Measurements from ENCODE around the gene MTRFR. TPM values are rescaled to one million over a fixed set of nuclear protein-coding genes. Genes with fewer than 3 reads are reported as not detected.

MTRFR gene
- polyA plus RNA-seq, 1 donor (not counting 4 experiments of a cell fraction or from before 2014, with no cell fraction given): 8.5 TPM

DNA sequence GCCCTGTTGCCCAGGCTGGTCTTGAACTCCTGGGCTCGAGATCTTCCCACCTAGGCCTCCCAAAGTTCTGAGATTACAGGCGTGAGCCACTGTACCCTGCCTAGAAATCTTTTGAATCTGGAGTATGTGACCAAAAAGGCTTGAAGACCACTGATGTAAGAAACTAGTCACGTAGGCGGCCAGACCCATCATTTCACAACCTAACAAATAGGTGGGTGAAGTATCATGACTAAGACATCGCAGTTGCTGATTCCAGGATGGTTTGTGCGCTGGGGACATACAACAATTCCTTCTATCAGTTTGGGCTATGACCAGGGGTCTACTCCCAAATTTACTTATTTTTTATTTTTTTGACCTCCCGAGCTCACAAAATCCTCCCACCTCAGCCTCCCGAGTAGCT, 50.2 kb downstream of the MTRFR start:
- TF ChIP-seq, protein P1, sequence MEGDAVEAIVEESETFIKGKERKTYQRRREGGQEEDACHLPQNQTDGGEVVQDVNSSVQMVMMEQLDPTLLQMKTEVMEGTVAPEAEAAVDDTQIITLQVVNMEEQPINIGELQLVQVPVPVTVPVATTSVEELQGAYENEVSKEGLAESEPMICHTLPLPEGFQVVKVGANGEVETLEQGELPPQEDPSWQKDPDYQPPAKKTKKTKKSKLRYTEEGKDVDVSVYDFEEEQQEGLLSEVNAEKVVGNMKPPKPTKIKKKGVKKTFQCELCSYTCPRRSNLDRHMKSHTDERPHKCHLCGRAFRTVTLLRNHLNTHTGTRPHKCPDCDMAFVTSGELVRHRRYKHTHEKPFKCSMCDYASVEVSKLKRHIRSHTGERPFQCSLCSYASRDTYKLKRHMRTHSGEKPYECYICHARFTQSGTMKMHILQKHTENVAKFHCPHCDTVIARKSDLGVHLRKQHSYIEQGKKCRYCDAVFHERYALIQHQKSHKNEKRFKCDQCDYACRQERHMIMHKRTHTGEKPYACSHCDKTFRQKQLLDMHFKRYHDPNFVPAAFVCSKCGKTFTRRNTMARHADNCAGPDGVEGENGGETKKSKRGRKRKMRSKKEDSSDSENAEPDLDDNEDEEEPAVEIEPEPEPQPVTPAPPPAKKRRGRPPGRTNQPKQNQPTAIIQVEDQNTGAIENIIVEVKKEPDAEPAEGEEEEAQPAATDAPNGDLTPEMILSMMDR (optimal IDR thresholded peaks at IDR 0.05 in 1 of 3, IDR thresholded peaks at IDR 0.05 in 1 of 3, conservative IDR thresholded peaks at IDR 0.05 in 1 of 3; ENCODE audit: extremely low read depth in 1 of 3, insufficient read depth in 2 of 3, low read length in 3 of 3): no peak
- TF ChIP-seq EZH2 (IDR thresholded peaks at IDR 0.05; ENCODE audit: low read length): no peak
- Histone ChIP-seq H3K27ac (ENCODE audit: control insufficient read depth, insufficient read depth, low read length) (no peak overlapping the region), H3K9ac (ENCODE audit: control insufficient read depth, extremely low read depth, insufficient read depth, low read length) (no peak overlapping the region), H3K36me3 (ENCODE audit: control insufficient read depth in 2 of 2, extremely low read depth in 1 of 2, insufficient read depth in 2 of 2, low read length in 2 of 2) (no peaks in the 10 kb centered on the region), H3K9me3 (ENCODE audit: control insufficient read depth, low read depth, low read length) (no peaks in the 10 kb centered on the region), H2AFZ (ENCODE audit: control insufficient read depth, low read length) (no peak overlapping the region), H3K9me1 (ENCODE audit: control insufficient read depth, extremely low read depth, insufficient read depth, low read length) (no peaks in the 10 kb centered on the region), H3K4me2 (ENCODE audit: control insufficient read depth, extremely low read depth, insufficient read depth, low read depth, low read length) (no peak overlapping the region), H4K20me1 (ENCODE audit: control insufficient read depth, extremely low read depth, insufficient read depth, low read length) (no peaks in the 10 kb centered on the region), H3K27me3 (ENCODE audit: control insufficient read depth, extremely low read depth, insufficient read depth, low read length) (no peaks in the 10 kb centered on the region), H3K79me2 (ENCODE audit: control insufficient read depth, insufficient read depth, low read length) (no peaks in the 10 kb centered on the region), H3K4me3 (ENCODE audit: control insufficient read depth in 2 of 3, extremely low read depth in 1 of 3, insufficient read depth in 2 of 3, low read depth in 1 of 3, low read length in 3 of 3) (no peak overlapping the region), H3K4me1 (ENCODE audit: control insufficient read depth, extremely low read depth, insufficient read depth, low read length) (no peaks in the 10 kb centered on the region)
- no peak for DNase-seq (ENCODE audit: low read depth, low spot score)
- no peak for FAIRE-seq
- dilution Hi-C loops (cut with MboI; ENCODE audit: extremely low pct_ligation_motif_present, low sequenced_read_pairs): no loop called here

DNA sequence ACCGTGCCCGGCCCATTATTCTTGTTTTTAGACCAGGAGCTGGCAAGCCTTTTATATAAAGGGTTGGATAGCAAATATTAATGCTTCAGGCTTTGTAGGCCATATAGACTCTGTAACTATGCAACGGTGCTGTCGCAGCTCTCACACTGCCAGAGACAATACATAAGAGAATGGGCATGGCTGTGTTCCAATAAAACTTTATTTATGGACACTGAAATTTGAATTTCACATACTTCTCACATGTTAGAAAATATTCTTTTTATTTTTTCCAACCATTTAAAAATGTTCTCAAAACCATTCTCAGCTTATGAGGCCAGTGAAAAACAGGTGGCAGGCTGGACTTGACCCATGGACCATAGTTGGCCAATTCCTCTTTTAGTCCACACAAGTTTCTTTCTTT, 51.4 kb downstream of the MTRFR start:
- H2AFZ ChIP-seq (ENCODE audit: control insufficient read depth, low read length): no peak overlapping the region
- H3K27me3 ChIP-seq (ENCODE audit: control insufficient read depth, extremely low read depth, insufficient read depth, low read length): no peaks in the 10 kb centered on the region
- no peaks in the 10 kb centered on the region for H3K9me1 ChIP-seq (ENCODE audit: control insufficient read depth, extremely low read depth, insufficient read depth, low read length)
- no peak overlapping the region for H3K4me2 ChIP-seq (ENCODE audit: control insufficient read depth, extremely low read depth, insufficient read depth, low read depth, low read length)
- H3K4me1 ChIP-seq (ENCODE audit: control insufficient read depth, extremely low read depth, insufficient read depth, low read length): no peaks in the 10 kb centered on the region
- no peak overlapping the region for H3K4me3 ChIP-seq (ENCODE audit: control insufficient read depth in 2 of 3, extremely low read depth in 1 of 3, insufficient read depth in 2 of 3, low read depth in 1 of 3, low read length in 3 of 3)
- DNase-seq (ENCODE audit: low read depth, low spot score) (no peak), FAIRE-seq (no peak)
- H3K9ac ChIP-seq (ENCODE audit: control insufficient read depth, extremely low read depth, insufficient read depth, low read length): no peak overlapping the region
- TF ChIP-seq, protein P1 (optimal IDR thresholded peaks at IDR 0.05 in 1 of 3, IDR thresholded peaks at IDR 0.05 in 1 of 3, conservative IDR thresholded peaks at IDR 0.05 in 1 of 3; ENCODE audit: extremely low read depth in 1 of 3, insufficient read depth in 2 of 3, low read length in 3 of 3): no peak
- TF ChIP-seq EZH2 (IDR thresholded peaks at IDR 0.05; ENCODE audit: low read length): no peak
- no peak overlapping the region for H3K27ac ChIP-seq (ENCODE audit: control insufficient read depth, insufficient read depth, low read length)
- no peaks in the 10 kb centered on the region for H3K79me2 ChIP-seq (ENCODE audit: control insufficient read depth, insufficient read depth, low read length)
- H4K20me1 ChIP-seq (ENCODE audit: control insufficient read depth, extremely low read depth, insufficient read depth, low read length): no peaks in the 10 kb centered on the region
- dilution Hi-C loops (cut with MboI; ENCODE audit: extremely low pct_ligation_motif_present, low sequenced_read_pairs): no loop called here
- H3K9me3 ChIP-seq (ENCODE audit: control insufficient read depth, low read depth, low read length): no peaks in the 10 kb centered on the region
- peaks cover 0 to 3% of the 10 kb centered on the region in 2 experiments for H3K36me3 ChIP-seq (ENCODE audit: control insufficient read depth in 2 of 2, extremely low read depth in 1 of 2, insufficient read depth in 2 of 2, low read length in 2 of 2)

Data from keratinocyte (primary cell).